Stimulated activated memory B cell treated with anti-CD40 and anti-IgM and Interleukin-4, amounts not matched to agents 10 μg/mL and 1 μg/mL and 100 μg/mL, for 72 hours (primary cell): ENCODE measurements around the gene RGR.
A peak's percentile ranks its signal among the peaks of the same experiment; 100 is the strongest.
"Not testable (repeated sequence)": the region's sequence is repeated elsewhere in the genome, so short reads cannot be mapped to it uniquely, and the experiment has no call there.

Experiments
- ATAC-seq: fragments of 150-1000 bp; cut with Tn5 transposase; 2 replicates; pipeline ENCODE4 v1.10.0; 2021
- H3K27ac Mint-ChIP-seq: one replicate; pipeline ENCODE4 v1.8.0; 2022; ENCODE audit warnings: mild to moderate bottlenecking, mixed read lengths
- H3K27me3 Mint-ChIP-seq: one replicate; pipeline ENCODE4 v1.8.0; 2022; ENCODE audit warnings: mixed read lengths
- H3K36me3 Mint-ChIP-seq: one replicate; pipeline ENCODE4 v1.8.0; 2022; ENCODE audit warnings: mixed read lengths
- H3K4me1 Mint-ChIP-seq: one replicate; pipeline ENCODE4 v1.8.0; 2022; ENCODE audit warnings: mixed read lengths
- H3K4me3 Mint-ChIP-seq: one replicate; pipeline ENCODE4 v1.8.0; 2022; ENCODE audit warnings: mild to moderate bottlenecking, moderate library complexity, mixed read lengths
- H3K9me3 Mint-ChIP-seq: one replicate; pipeline ENCODE4 v1.8.0; 2022; ENCODE audit warnings: mixed read lengths

Gene RGR

GRCh38 chr10:84263716-84264115, 18.9 kb downstream of the RGR start:
- H3K27ac Mint-ChIP-seq = no peak overlapping the region
- peaks cover 6% of the 10 kb centered on the region for H3K4me1 Mint-ChIP-seq
- H3K27me3 Mint-ChIP-seq = peaks cover 55% of the 10 kb centered on the region
- H3K4me3 Mint-ChIP-seq = no peak overlapping the region
- no peaks in the 10 kb centered on the region for H3K9me3 Mint-ChIP-seq
- no peak for ATAC-seq
- H3K36me3 Mint-ChIP-seq = no peaks in the 10 kb centered on the region

- no peak overlapping the region for H3K4me3 Mint-ChIP-seq
- peaks cover 52% of the 10 kb centered on the region for H3K27me3 Mint-ChIP-seq
- no peak overlapping the region for H3K27ac Mint-ChIP-seq
- peaks cover 6% of the 10 kb centered on the region for H3K4me1 Mint-ChIP-seq
- no peaks in the 10 kb centered on the region for H3K36me3 Mint-ChIP-seq
- ATAC-seq = peak; percentile 85
- no peaks in the 10 kb centered on the region for H3K9me3 Mint-ChIP-seq
Observed at GRCh38 chr10:84264611-84265141, 19.8 kb downstream of the RGR start.

GRCh38 chr10:84265418-84265817, 20.6 kb downstream of the RGR start:
- Mint-ChIP-seq H3K4me3 (no peak overlapping the region), H3K27me3 (peaks cover 44% of the 10 kb centered on the region), H3K36me3 (no peaks in the 10 kb centered on the region), H3K27ac (no peak overlapping the region), H3K4me1 (peaks cover 6% of the 10 kb centered on the region), H3K9me3 (no peaks in the 10 kb centered on the region)
- no peak for ATAC-seq

- Mint-ChIP-seq H3K4me3 (no peak overlapping the region), H3K9me3 (no peaks in the 10 kb centered on the region), H3K4me1 (peaks cover 6% of the 10 kb centered on the region), H3K27me3 (peaks cover 41% of the 10 kb centered on the region), H3K27ac (no peak overlapping the region), H3K36me3 (no peaks in the 10 kb centered on the region)
- peak; percentile 39 for ATAC-seq
Observed at GRCh38 chr10:84267503-84268126, 22.8 kb downstream of the RGR start.

- Mint-ChIP-seq H3K36me3 (no peaks in the 10 kb centered on the region), H3K4me3 (no peak overlapping the region), H3K27ac (no peak overlapping the region)
Observed at GRCh38 chr10:84269162-84269561, 24.3 kb downstream of the RGR start.

GRCh38 chr10:84269773-84270172, 24.9 kb downstream of the RGR start:
- H3K9me3 Mint-ChIP-seq = no peaks in the 10 kb centered on the region
- no peak overlapping the region for H3K27ac Mint-ChIP-seq

More at GRCh38 chr10:84269162-84269561, 24.3 kb downstream of the RGR start:
- no peak for ATAC-seq
- H3K9me3 Mint-ChIP-seq = no peaks in the 10 kb centered on the region
- H3K27me3 Mint-ChIP-seq = peaks cover 29% of the 10 kb centered on the region
- H3K4me1 Mint-ChIP-seq = peaks cover 6% of the 10 kb centered on the region

GRCh38 chr10:84270708-84271107, 25.9 kb downstream of the RGR start:
- Mint-ChIP-seq H3K27me3 (peaks cover 15% of the 10 kb centered on the region), H3K27ac (no peak overlapping the region), H3K36me3 (no peaks in the 10 kb centered on the region), H3K4me1 (no peaks in the 10 kb centered on the region), H3K9me3 (no peaks in the 10 kb centered on the region), H3K4me3 (no peak overlapping the region)
- ATAC-seq = no peak

More at GRCh38 chr10:84269773-84270172, 24.9 kb downstream of the RGR start:
- H3K4me3 Mint-ChIP-seq = no peak overlapping the region
- no peak for ATAC-seq
- no peaks in the 10 kb centered on the region for H3K36me3 Mint-ChIP-seq
- peaks cover 23% of the 10 kb centered on the region for H3K27me3 Mint-ChIP-seq
- H3K4me1 Mint-ChIP-seq = peaks cover under 1% of the 10 kb centered on the region

- H3K9me3 Mint-ChIP-seq, H3K27ac Mint-ChIP-seq, ATAC-seq, H3K36me3 Mint-ChIP-seq, H3K4me1 Mint-ChIP-seq: not testable (repeated sequence)
- Mint-ChIP-seq H3K27me3 (peaks cover 45% of the 10 kb centered on the region), H3K4me3 (peak overlapping the region; percentile 34)
Observed at GRCh38 chr10:84279876-84280475, 35.1 kb downstream of the RGR start.

- Mint-ChIP-seq H3K9me3 (no peaks in the 10 kb centered on the region), H3K4me1 (no peaks in the 10 kb centered on the region), H3K4me3 (no peak overlapping the region), H3K27me3 (no peaks in the 10 kb centered on the region), H3K27ac (no peak overlapping the region), H3K36me3 (no peaks in the 10 kb centered on the region)
- no peak for ATAC-seq
Observed at GRCh38 chr10:84286695-84287094, 41.8 kb downstream of the RGR start.

GRCh38 chr10:84288151-84288550, 43.3 kb downstream of the RGR start:
- Mint-ChIP-seq H3K4me1 (no peaks in the 10 kb centered on the region), H3K27me3 (no peaks in the 10 kb centered on the region), H3K4me3 (no peak overlapping the region), H3K27ac (no peak overlapping the region), H3K9me3 (no peaks in the 10 kb centered on the region), H3K36me3 (no peaks in the 10 kb centered on the region)
- no peak for ATAC-seq

- Mint-ChIP-seq H3K4me3 (no peak overlapping the region), H3K9me3 (no peaks in the 10 kb centered on the region), H3K4me1 (no peaks in the 10 kb centered on the region), H3K36me3 (no peaks in the 10 kb centered on the region), H3K27me3 (no peaks in the 10 kb centered on the region), H3K27ac (no peak overlapping the region)
- no peak for ATAC-seq
Observed at GRCh38 chr10:84289521-84290200, 44.8 kb downstream of the RGR start.

GRCh38 chr10:84290235-84290634, 45.4 kb downstream of the RGR start:
- no peaks in the 10 kb centered on the region for H3K4me1 Mint-ChIP-seq
- no peaks in the 10 kb centered on the region for H3K36me3 Mint-ChIP-seq
- H3K27ac Mint-ChIP-seq = no peak overlapping the region
- H3K4me3 Mint-ChIP-seq = no peak overlapping the region
- no peaks in the 10 kb centered on the region for H3K27me3 Mint-ChIP-seq
- H3K9me3 Mint-ChIP-seq = no peaks in the 10 kb centered on the region
- no peak for ATAC-seq

- Mint-ChIP-seq H3K27ac (no peak overlapping the region), H3K4me3 (no peak overlapping the region), H3K4me1 (no peaks in the 10 kb centered on the region), H3K9me3 (no peaks in the 10 kb centered on the region), H3K27me3 (no peaks in the 10 kb centered on the region), H3K36me3 (no peaks in the 10 kb centered on the region)
- no peak for ATAC-seq
Observed at GRCh38 chr10:84291384-84291783, 46.5 kb downstream of the RGR start.

- Mint-ChIP-seq H3K36me3 (no peaks in the 10 kb centered on the region), H3K4me3 (no peak overlapping the region), H3K9me3 (no peaks in the 10 kb centered on the region), H3K27ac (no peak overlapping the region), H3K4me1 (no peaks in the 10 kb centered on the region), H3K27me3 (peaks cover 6% of the 10 kb centered on the region)
- no peak for ATAC-seq
Observed at GRCh38 chr10:84292502-84292901, 47.6 kb downstream of the RGR start.

GRCh38 chr10:84293171-84293570, 48.3 kb downstream of the RGR start:
- Mint-ChIP-seq H3K27ac (no peak overlapping the region), H3K4me1 (no peaks in the 10 kb centered on the region), H3K27me3 (peaks cover 13% of the 10 kb centered on the region), H3K9me3 (no peaks in the 10 kb centered on the region), H3K36me3 (no peaks in the 10 kb centered on the region), H3K4me3 (no peak overlapping the region)
- no peak for ATAC-seq

- no peak overlapping the region for H3K27ac Mint-ChIP-seq
- peaks cover 17% of the 10 kb centered on the region for H3K27me3 Mint-ChIP-seq
- no peaks in the 10 kb centered on the region for H3K36me3 Mint-ChIP-seq
- H3K9me3 Mint-ChIP-seq = no peaks in the 10 kb centered on the region
- no peak overlapping the region for H3K4me3 Mint-ChIP-seq
- H3K4me1 Mint-ChIP-seq = no peaks in the 10 kb centered on the region
- ATAC-seq = no peak
Observed at GRCh38 chr10:84293574-84294016, 48.7 kb downstream of the RGR start.
